H1 (cell line): Measurements from ENCODE around the gene FGB. TPM values are rescaled to one million over a fixed set of nuclear protein-coding genes. Genes with fewer than 3 reads are reported as not detected.

Experiments used
- CTCF ChIA-PET: fragments of 300-600 bp; sonication (Branson Sonifier 250); formaldehyde crosslinking; loops from one replicate; lab custom pipeline; 2021; ENCODE audit not compliant: partially characterized antibody; lab: Charles Lee
- POLR2A ChIA-PET: fragments of 300-600 bp; sonication (Branson Sonifier 250); formaldehyde crosslinking; loops from one replicate; lab custom pipeline; 2021; ENCODE audit warnings: inconsistent platforms; ENCODE audit not compliant: partially characterized antibody; lab: Charles Lee
- DNase-seq, 2 experiments: peaks; one replicate each; pipeline versions ENCODE4 v3.0.0 to v3.0.0-alpha.2; 2010 to 2022; ENCODE audit warnings: low spot score in 2 of 2, low read depth in 1 of 2, mixed read lengths in 1 of 2
- FAIRE-seq: peaks from 2 replicates; lab custom pipeline; 2011; peaks lifted over from hg19 to GRCh38; lab: Jason Lieb, UNC
- H2AFZ ChIP-seq: 2 replicates; pipeline ENCODE4 v1.8.1; 2012; ENCODE audit warnings: low read length, inconsistent platforms
- H2AK5ac ChIP-seq: 2 replicates; pipeline ENCODE4 v1.6.1; 2013; ENCODE audit warnings: low read depth, low read length
- H2BK120ac ChIP-seq: replicated peaks from 2 replicates; pipeline ENCODE3; 2013; ENCODE audit warnings: low read depth, low read length, inconsistent platforms
- H2BK12ac ChIP-seq: 2 replicates; pipeline ENCODE4 v1.6.1; 2013; ENCODE audit warnings: low read depth, low read length
- H2BK15ac ChIP-seq: 2 replicates; pipeline ENCODE4 v1.6.1; 2013; ENCODE audit warnings: low read length
- H2BK20ac ChIP-seq: 2 replicates; pipeline ENCODE4 v1.6.1; 2013; ENCODE audit warnings: low read length
- H2BK5ac ChIP-seq: 2 replicates; pipeline ENCODE4 v1.6.1; 2013; ENCODE audit warnings: low read depth, low read length
- H3K14ac ChIP-seq: 2 replicates; pipeline ENCODE4 v1.6.1; 2013; ENCODE audit warnings: inconsistent platforms; ENCODE audit not compliant: insufficient read length
- H3K18ac ChIP-seq: 2 replicates; pipeline ENCODE4 v1.6.1; 2013; ENCODE audit warnings: low read length; ENCODE audit errors: extremely low read depth
- H3K23ac ChIP-seq: 2 replicates; pipeline ENCODE4 v1.6.1; 2013; ENCODE audit warnings: inconsistent platforms; ENCODE audit not compliant: insufficient read length
- H3K23me2 ChIP-seq: 2 replicates; pipeline ENCODE4 v1.6.1; 2013; ENCODE audit warnings: low read depth, low read length
- H3K27ac ChIP-seq: 2 replicates; pipeline ENCODE4 v1.6.1; 2011; ENCODE audit warnings: low read depth, low read length, inconsistent platforms
- H3K27me3 ChIP-seq, 4 experiments: replicated peaks in 1 of 4; 1 replicate in 1 of 4; 2 replicates in 3 of 4; pipeline versions ENCODE4 v1.6.1 to v1.8.1; 2011 to 2013; ENCODE audit warnings: low read length in 3 of 4, mild to moderate bottlenecking in 3 of 4, inconsistent platforms in 2 of 4, mixed read lengths in 2 of 4, moderate library complexity in 1 of 4; ENCODE audit not compliant: control insufficient read depth in 3 of 4, insufficient read depth in 3 of 4; ENCODE audit errors: extremely low read depth in 1 of 4
- H3K36me3 ChIP-seq, 4 experiments: 2 replicates each; pipeline versions ENCODE4 v1.6.1 to v1.8.1; 2011 to 2013; ENCODE audit warnings: mild to moderate bottlenecking in 4 of 4, low read length in 3 of 4, moderate library complexity in 2 of 4, control low read depth in 1 of 4, inconsistent platforms in 1 of 4; ENCODE audit not compliant: insufficient read depth in 4 of 4, control insufficient read depth in 2 of 4
- H3K4ac ChIP-seq: replicated peaks from 2 replicates; pipeline ENCODE3; 2013; ENCODE audit warnings: low read length, low read depth, mixed read lengths, inconsistent platforms; ENCODE audit not compliant: insufficient read length
- H3K4me1 ChIP-seq, 4 experiments: replicated peaks in 1 of 4; 1 replicate in 1 of 4; 2 replicates in 3 of 4; pipeline versions ENCODE4 v1.6.1 to v1.8.1; 2011 to 2013; ENCODE audit warnings: low read length in 3 of 4, inconsistent platforms in 2 of 4, mixed read lengths in 1 of 4; ENCODE audit not compliant: insufficient read depth in 4 of 4, control insufficient read depth in 3 of 4
- H3K4me2 ChIP-seq, 2 experiments: 2 replicates each; pipeline versions ENCODE4 v1.6.1 to v1.8.1; 2011 to 2013; ENCODE audit warnings: low read depth in 2 of 2, low read length in 2 of 2, control low read depth in 1 of 2, inconsistent platforms in 1 of 2, mild to moderate bottlenecking in 1 of 2; ENCODE audit not compliant: insufficient read depth in 1 of 2
- H3K4me3 ChIP-seq, 4 experiments: fragments of 200-600, 300-600 bp in 1 of 4; sonication (generic), shearing (Covaris generic), sonication (Bioruptor Twin) in 1 of 4; 2 replicates each; pipeline versions ENCODE4 v1.5.1 to v1.8.1; 2011 to 2016; ENCODE audit warnings: low read length in 4 of 4, low read depth in 3 of 4, control low read depth in 2 of 4, inconsistent platforms in 2 of 4, mild to moderate bottlenecking in 2 of 4, mixed read lengths in 1 of 4, moderate library complexity in 1 of 4; ENCODE audit not compliant: insufficient read depth in 2 of 4; ENCODE audit errors: extremely low read depth in 1 of 4
- H3K56ac ChIP-seq: replicated peaks from 2 replicates; pipeline ENCODE3; 2013; ENCODE audit warnings: low read depth, mild to moderate bottlenecking, mixed read lengths, low read length, inconsistent platforms; ENCODE audit not compliant: insufficient read length
- H3K79me1 ChIP-seq: 2 replicates; pipeline ENCODE4 v1.6.1; 2013; ENCODE audit warnings: low read depth, low read length, control low read depth
- H3K79me2 ChIP-seq, 2 experiments: 2 replicates each; pipeline versions ENCODE4 v1.6.1 to v1.8.1; 2012 to 2013; ENCODE audit warnings: low read length in 2 of 2, mild to moderate bottlenecking in 2 of 2, inconsistent platforms in 1 of 2; ENCODE audit not compliant: insufficient read depth in 2 of 2, control insufficient read depth in 1 of 2
- H3K9ac ChIP-seq, 4 experiments: replicated peaks in 1 of 4; 1 replicate in 1 of 4; 2 replicates in 3 of 4; pipeline versions ENCODE4 v1.6.1 to v1.8.1; 2011 to 2013; ENCODE audit warnings: low read depth in 3 of 4, low read length in 3 of 4, control low read depth in 2 of 4, mild to moderate bottlenecking in 2 of 4, moderate library complexity in 2 of 4, inconsistent platforms in 1 of 4; ENCODE audit errors: extremely low read depth in 1 of 4
- H3K9me3 ChIP-seq, 2 experiments: 2 replicates each; pipeline versions ENCODE4 v1.6.1 to v1.8.1; 2012 to 2013; ENCODE audit warnings: mild to moderate bottlenecking in 2 of 2, moderate library complexity in 2 of 2, control low read depth in 1 of 2, inconsistent platforms in 1 of 2, low read depth in 1 of 2, low read length in 1 of 2, mixed read lengths in 1 of 2; ENCODE audit not compliant: insufficient read depth in 2 of 2
- H4K20me1 ChIP-seq, 2 experiments: replicated peaks in 1 of 2; 2 replicates each; pipeline versions ENCODE3 to v1.8.1; 2011 to 2013; ENCODE audit warnings: inconsistent platforms in 2 of 2, low read length in 2 of 2, mild to moderate bottlenecking in 1 of 2; ENCODE audit not compliant: insufficient read depth in 2 of 2, control insufficient read depth in 1 of 2
- H4K5ac ChIP-seq: 2 replicates; pipeline ENCODE4 v1.6.1; 2013; ENCODE audit warnings: low read length, low read depth, mixed read lengths, inconsistent platforms; ENCODE audit not compliant: insufficient read length
- H4K8ac ChIP-seq: 2 replicates; pipeline ENCODE4 v1.8.0; 2013; ENCODE audit warnings: mild to moderate bottlenecking, moderate library complexity, low read length, inconsistent platforms; ENCODE audit not compliant: insufficient read depth; ENCODE audit errors: extremely low read depth
- H4K91ac ChIP-seq: replicated peaks from 2 replicates; pipeline ENCODE3; 2013; ENCODE audit warnings: low read length, mixed read lengths, inconsistent platforms; ENCODE audit not compliant: insufficient read length
- CTBP2 ChIP-seq: IDR thresholded peaks from 2 replicates; pipeline ENCODE4 v1.7.0; 2011; ENCODE audit warnings: borderline replicate concordance, mild to moderate bottlenecking, moderate library complexity, mixed read lengths, low read length; ENCODE audit not compliant: insufficient read depth, insufficient read length
- GABPA ChIP-seq: IDR thresholded peaks from 2 replicates; pipeline ENCODE4 v1.6.1; 2011; ENCODE audit warnings: mild to moderate bottlenecking, low read length, moderate library complexity, borderline replicate concordance; ENCODE audit not compliant: insufficient read depth
- RXRA ChIP-seq: IDR thresholded peaks from 2 replicates; pipeline ENCODE4 v1.6.1; 2011; ENCODE audit warnings: low read depth, mild to moderate bottlenecking, low read length, moderate library complexity; ENCODE audit not compliant: insufficient read depth
- SP2 ChIP-seq: IDR thresholded peaks from 2 replicates; pipeline ENCODE4 v1.6.1; 2012; ENCODE audit warnings: mild to moderate bottlenecking, low read length, inconsistent platforms
- WGBS, 2 experiments: shearing (Covaris generic) in 1 of 2; methylation state at CpG; one replicate each; pipeline versions ENCODE4 v1.1.6 to v1.1.7; 2013 to 2015; ENCODE audit warnings: low lambda C conversion rate in 2 of 2, mixed read lengths in 2 of 2, inconsistent platforms in 1 of 2, low coverage in 1 of 2, missing lambda C conversion rate in 1 of 2; ENCODE audit not compliant: insufficient replicate concordance in 2 of 2, insufficient coverage in 1 of 2, insufficient read length in 1 of 2; ENCODE audit errors: extremely low coverage in 1 of 2, missing lambda C conversion rate in 1 of 2; 5-methylcytosine and 5-hydroxymethylcytosine counted together
- polyA plus RNA-seq, 7 experiments: library from polyadenylated mRNA; depleted of rRNA in 3 of 7; stranded (reverse) in 5 of 7; unstranded in 2 of 7; fragments of >200 nt in 5 of 7; fragments of 200-250 nt in 2 of 7; gene quantifications; 1 replicate in 5 of 7; 2 replicates in 1 of 7; 4 replicates in 1 of 7; pipeline versions ENCODE4 v1.2.1 to v1.2.3, GENCODE V29; 2011 to 2013; ENCODE audit warnings: missing spikeins in 2 of 7, mixed read lengths in 2 of 7
- total RNA-seq: library from RNA; stranded (reverse); fragmentation: NEBNext Ultra II Directional; extraction: Animal tissue kit (Norgen Biotek cat#: 25700); gene quantifications from 2 replicates; pipeline ENCODE4 v1.2.1, GENCODE V29; 2021
- TF ChIP-seq, protein P1 (sequence below): IDR thresholded peaks from 2 replicates; pipeline ENCODE4 v1.6.1; 2012; ENCODE audit warnings: low read length, inconsistent platforms

Gene FGB
- total and polyA plus RNA-seq, 2 of the 8 experiments (the other 6 are each of a cell fraction or from before 2014, with no cell fraction given): not detected

DNA sequence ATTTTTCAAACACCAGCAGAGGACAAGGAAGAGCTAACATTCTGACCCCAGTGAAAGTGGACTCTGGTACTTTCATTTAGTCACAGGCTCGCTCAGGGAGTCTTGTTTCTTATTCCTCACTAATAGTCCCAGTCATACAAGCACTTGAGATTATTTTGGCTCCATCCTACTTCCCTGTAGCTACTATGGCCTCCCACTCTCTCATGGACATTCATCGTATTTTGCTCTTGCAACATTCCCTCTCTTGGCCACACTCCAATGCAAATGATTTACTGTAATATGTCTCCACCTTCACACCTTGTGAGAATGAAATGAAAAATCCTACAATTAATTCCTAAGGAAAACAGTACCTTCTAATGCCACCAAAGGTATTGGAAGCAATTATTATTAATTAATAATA lies 33.9 kb upstream of the FGB start:
- Histone ChIP-seq H3K9me3 (no peaks in the 10 kb centered on the region), H4K91ac (no peak overlapping the region), H3K4me2 (no peak overlapping the region), H3K79me1 (no peaks in the 10 kb centered on the region), H4K8ac (no peak overlapping the region), H3K56ac (no peak overlapping the region), H3K79me2 (no peaks in the 10 kb centered on the region), H3K36me3 (no peaks in the 10 kb centered on the region), H2BK15ac (no peak overlapping the region), H3K4me1 (no peaks in the 10 kb centered on the region), H3K23me2 (no peaks in the 10 kb centered on the region), H2BK20ac (no peak overlapping the region), H2AFZ (no peak overlapping the region), H3K9ac (no peak overlapping the region), H3K18ac (no peak overlapping the region), H2AK5ac (no peak overlapping the region), H3K14ac (no peak overlapping the region), H2BK12ac (no peak overlapping the region), H3K23ac (no peak overlapping the region), H4K5ac (no peak overlapping the region), H3K27me3 (no peaks in the 10 kb centered on the region), H4K20me1 (no peaks in the 10 kb centered on the region), H2BK5ac (no peak overlapping the region), H3K27ac (no peak overlapping the region), H3K4ac (no peak overlapping the region), H2BK120ac (no peak overlapping the region), H3K4me3 (no peak overlapping the region)
- ChIA-PET POLR2A (no interaction called here), CTCF (interaction anchor here (0.7 to 1.7 kb wide), 7 partner anchors 26 to 127 kb away, joined by 3 to 9 read pairs (median 3); no protein-coding TSS in a partner anchor)
- TF ChIP-seq RXRA: no peak
- TF ChIP-seq GABPA: no peak
- TF ChIP-seq SP2: no peak
- TF ChIP-seq, protein P1, sequence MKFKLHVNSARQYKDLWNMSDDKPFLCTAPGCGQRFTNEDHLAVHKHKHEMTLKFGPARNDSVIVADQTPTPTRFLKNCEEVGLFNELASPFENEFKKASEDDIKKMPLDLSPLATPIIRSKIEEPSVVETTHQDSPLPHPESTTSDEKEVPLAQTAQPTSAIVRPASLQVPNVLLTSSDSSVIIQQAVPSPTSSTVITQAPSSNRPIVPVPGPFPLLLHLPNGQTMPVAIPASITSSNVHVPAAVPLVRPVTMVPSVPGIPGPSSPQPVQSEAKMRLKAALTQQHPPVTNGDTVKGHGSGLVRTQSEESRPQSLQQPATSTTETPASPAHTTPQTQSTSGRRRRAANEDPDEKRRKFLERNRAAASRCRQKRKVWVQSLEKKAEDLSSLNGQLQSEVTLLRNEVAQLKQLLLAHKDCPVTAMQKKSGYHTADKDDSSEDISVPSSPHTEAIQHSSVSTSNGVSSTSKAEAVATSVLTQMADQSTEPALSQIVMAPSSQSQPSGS: no peak
- no peak for TF ChIP-seq CTBP2
- DNase-seq: no peak
- 88% methylated on average over 2 of the region's 2 CpGs; no CpG with 5 or more reads in 1 of the 2 experiments for WGBS, 2 experiments
- no peak for FAIRE-seq
